ENCODE results near the gene FBXW7.

FBXW7 gene

DNA sequence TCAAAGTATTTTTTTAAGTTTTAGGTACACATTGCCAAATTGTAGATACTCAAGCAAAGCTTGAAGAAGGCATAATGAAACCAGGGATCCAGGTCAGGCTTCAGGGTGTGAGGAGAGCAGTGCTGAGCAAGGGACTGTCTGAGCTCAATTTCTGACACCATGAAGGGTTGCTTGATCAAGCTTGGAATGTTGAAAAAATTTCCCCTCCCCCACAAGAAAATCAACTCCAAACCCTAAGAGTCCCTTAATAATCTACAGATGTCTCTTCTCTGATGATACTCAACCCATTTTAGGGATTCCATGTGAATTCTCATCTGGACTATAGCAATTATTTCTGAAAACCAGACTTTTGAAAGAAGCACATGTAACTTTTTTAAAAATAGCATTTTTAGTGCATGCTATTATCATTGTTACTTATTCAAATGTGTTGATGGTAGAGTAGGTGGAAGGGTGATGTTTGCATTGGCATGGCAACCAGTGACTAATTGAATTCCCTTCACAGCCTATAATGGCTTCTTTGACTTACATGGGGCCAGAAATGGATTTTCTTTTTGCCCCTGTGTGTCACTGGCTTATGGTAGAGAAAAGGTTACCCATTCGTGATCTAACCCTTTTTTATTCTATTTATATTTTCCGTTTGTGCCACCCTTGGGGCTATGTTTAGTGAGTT lies 252.0 kb downstream of the FBXW7 start:
- DNase-seq (ENCODE audit: low read depth in 3 of 3) = no peak

DNA sequence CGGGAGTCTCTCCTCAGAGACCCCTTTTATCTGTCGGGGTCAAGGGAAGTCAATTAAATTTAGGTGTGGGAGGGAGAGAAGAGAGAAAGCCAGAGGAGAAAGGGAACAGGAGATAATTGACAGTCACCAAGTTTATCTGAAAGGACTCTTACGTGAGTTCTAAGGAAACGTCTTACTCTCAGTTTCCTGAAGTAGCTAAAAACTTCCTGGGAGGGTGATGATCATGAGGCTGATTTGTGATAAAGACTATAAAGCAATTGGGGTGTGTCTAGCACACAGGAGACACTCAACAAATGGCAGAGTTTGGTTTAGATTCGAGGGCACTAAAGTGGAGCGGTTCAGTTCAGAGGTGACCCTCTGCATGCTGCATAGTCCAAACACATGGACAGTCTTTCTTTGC lies 254.1 kb downstream of the FBXW7 start:
- DNase-seq (ENCODE audit: low read depth in 3 of 3) = no peak

DNA sequence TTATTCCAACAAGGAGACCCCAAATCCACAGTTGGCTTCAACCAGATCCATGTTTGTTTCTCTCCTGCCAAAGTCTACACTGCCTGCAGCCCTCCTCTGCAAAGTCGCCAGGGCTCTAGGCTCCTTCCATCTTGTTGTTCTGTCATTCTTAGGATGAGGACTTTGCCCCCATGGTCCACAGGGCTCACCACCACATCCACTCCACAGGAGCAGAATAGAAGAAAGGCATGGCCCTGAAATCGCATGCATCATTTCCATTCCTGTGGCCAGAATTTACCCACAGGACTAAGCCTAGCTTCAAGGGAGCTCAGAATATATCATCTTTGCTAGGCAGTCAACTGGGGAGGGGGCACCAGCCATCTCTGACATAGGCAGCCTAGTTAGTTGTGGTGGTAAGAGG lies 254.7 kb downstream of the FBXW7 start:
- DNase-seq (ENCODE audit: low read depth in 3 of 3) = no peak

DNA sequence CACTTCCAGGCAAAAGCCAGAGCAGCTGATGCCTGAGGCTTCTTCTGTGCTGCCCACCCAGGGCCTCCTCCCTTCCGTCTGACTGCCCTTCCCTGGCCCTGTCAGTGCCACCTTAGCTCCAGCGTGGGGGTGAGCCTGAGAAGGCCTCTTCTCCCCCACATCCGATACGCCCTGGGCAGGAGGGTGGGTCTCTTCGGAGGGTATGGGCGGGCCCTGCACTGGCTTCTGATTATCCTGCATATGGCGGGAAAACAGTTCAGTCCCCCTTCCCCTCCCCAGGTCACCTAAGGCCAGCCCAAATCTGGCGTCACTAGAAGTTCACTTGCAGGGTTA lies 256.7 kb downstream of the FBXW7 start:
- DNase-seq (ENCODE audit: low read depth in 3 of 3) = no peak

DNA sequence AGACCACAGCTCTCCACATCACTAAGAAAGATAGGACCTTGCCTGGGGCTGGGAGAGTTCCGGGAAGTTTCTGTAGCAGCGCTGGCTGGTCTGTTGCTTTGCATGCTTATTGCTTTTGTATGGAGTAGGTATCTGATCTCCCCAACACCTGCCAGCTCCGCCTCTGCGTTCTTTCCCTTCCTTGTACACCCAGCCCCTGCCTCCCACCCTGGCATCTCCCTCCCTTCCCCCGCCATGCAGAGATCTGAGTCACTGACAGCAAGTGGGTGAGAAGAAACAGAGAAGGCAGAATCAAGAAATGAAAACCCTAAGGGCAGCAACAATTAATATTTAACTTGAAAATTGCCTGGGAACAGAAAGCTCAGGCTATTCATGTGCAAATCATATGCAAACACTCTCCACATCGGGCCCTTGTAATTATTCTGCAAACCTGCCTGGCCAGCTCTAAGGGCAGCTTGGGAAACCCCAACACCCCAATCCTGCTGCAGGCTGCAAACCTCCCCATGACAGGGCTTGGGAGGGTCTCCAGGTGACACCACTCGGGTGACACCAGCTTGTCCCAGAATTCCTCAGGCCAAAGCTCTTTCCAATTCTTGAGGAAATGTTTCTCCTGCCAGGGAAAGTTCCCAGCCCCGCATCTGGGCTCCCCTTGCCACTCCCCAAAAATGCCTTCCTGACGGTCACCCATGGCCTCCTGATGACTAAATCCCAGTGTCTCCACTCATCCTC lies 257.2 kb downstream of the FBXW7 start:
- no peak for DNase-seq (ENCODE audit: low read depth in 3 of 3)

DNA sequence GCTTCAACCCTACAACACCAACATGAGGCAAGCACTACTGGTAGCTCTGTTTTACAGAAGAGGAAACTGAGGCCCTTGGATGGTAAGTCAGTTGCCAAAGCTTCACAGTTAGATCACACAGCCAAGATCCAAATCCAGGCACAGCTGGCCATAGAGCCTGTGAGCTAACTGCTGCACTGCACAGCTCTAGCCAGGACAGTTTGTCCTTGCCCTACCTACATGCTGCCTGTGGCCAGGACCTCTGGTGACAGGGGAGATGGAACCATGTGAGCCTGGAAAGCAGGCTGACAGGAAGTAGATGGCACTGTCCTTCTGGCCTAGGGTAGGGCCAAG lies 257.8 kb downstream of the FBXW7 start:
- DNase-seq (ENCODE audit: low read depth in 3 of 3) = no peak

DNA sequence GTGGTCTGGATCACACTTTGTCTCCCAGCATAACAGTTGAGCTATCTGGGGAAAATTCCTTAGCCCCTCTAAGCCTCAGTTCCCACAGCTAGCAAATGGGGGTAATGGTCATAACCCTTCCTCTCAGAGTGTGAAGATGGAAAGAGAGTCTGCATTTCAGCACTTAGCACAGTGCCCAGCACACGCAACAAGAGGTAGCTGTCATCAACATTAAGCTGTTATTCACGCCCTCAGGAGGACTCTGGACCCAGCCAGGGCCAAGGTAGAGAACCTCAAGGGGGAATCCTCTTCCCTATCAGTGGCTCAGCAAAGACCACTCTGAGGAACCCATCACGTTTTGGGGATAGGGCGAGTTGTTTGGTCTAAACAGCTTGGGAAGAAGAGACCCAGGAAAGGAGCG lies 258.6 kb downstream of the FBXW7 start:
- no peak for DNase-seq (ENCODE audit: low read depth in 3 of 3)

DNA sequence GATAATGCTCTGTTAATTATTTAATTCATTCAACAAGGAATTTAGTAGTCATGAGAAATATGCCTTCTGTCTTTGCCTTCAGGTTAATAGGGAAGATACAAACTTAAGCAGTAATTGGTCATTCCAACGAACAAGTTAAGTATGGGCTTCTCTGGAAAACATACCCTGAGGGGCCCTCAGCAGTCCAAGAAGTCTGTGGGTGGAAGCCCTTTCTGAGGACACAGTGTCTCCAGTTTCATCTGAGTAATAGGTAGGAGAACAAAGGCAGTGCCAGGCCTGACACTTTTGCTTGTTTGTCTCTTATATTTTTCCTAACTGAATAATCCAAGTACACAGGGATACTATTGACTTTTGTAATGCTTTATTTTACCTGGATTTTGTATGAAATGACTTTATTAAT lies 262.5 kb downstream of the FBXW7 start:
- no peak for DNase-seq (ENCODE audit: low read depth in 3 of 3)
